Spleen (tissue), 11 donors: ENCODE data around the gene KRR1. TPM values are rescaled to one million over a fixed set of nuclear protein-coding genes. Genes with fewer than 3 reads are reported as not detected.
A peak's percentile ranks its signal among the peaks of the same experiment; 100 is the strongest.

Source experiments
- DNase-seq: peaks from one replicate; pipeline ENCODE4 v3.0.0-alpha.2; 2020
- H3K27ac ChIP-seq, 8 donors: fragments of 200-600 bp; sonication (generic) in 7 of 8; 1 replicate in 4 of 8; 2 replicates in 4 of 8; pipeline versions ENCODE4 v1.5.0 to v1.8.0; 2016 to 2021; ENCODE audit warnings: inconsistent platforms in 4 of 8, mild to moderate bottlenecking in 4 of 8, moderate library complexity in 1 of 8
- H3K27me3 ChIP-seq, 7 donors: fragments of 200-600 bp; sonication (generic) in 6 of 7; replicated peaks in 1 of 7; 1 replicate in 4 of 7; 2 replicates in 3 of 7; pipeline versions ENCODE4 v1.5.0 to v1.8.0; 2016 to 2021; ENCODE audit warnings: inconsistent platforms in 3 of 7, mild to moderate bottlenecking in 1 of 7
- H3K36me3 ChIP-seq, 6 donors: fragments of 200-600 bp; sonication (generic) in 5 of 6; 1 replicate in 4 of 6; 2 replicates in 2 of 6; pipeline versions ENCODE4 v1.5.0 to v1.8.0; 2016 to 2021; ENCODE audit warnings: inconsistent platforms in 2 of 6
- H3K4me1 ChIP-seq, 6 donors: fragments of 200-600 bp; sonication (generic) in 5 of 6; 1 replicate in 3 of 6; 2 replicates in 3 of 6; pipeline versions ENCODE4 v1.5.0 to v1.8.0; 2016 to 2021; ENCODE audit warnings: inconsistent platforms in 3 of 6
- H3K4me3 ChIP-seq, 8 donors: fragments of 200-600 bp; sonication (generic) in 7 of 8; 1 replicate in 4 of 8; 2 replicates in 4 of 8; pipeline versions ENCODE4 v1.5.0 to v1.8.0; 2016 to 2021; ENCODE audit warnings: inconsistent platforms in 4 of 8, mild to moderate bottlenecking in 4 of 8, moderate library complexity in 2 of 8
- H3K9me3 ChIP-seq, 8 donors: fragments of 200-600 bp; sonication (generic) in 7 of 8; 1 replicate in 4 of 8; 2 replicates in 4 of 8; pipeline versions ENCODE4 v1.5.0 to v1.8.0; 2016 to 2021; ENCODE audit warnings: inconsistent platforms in 4 of 8
- CTCF ChIP-seq, 11 experiments: fragments of 200-600 bp in 7 of 11; fragments of 450-650 bp in 4 of 11; sonication (generic) in 4 of 11; IDR thresholded peaks in 8 of 11; conservative IDR thresholded peaks in 3 of 11; 1 replicate in 7 of 11; 2 replicates in 4 of 11; pipeline versions ENCODE4 v1.4.0 to v1.8.0; 2016 to 2021; ENCODE audit warnings: antibody characterized with exemption in 11 of 11, inconsistent platforms in 4 of 11, mild to moderate bottlenecking in 1 of 11
- POLR2A ChIP-seq, 3 donors: fragments of 450-650 bp; IDR thresholded peaks; one replicate each; pipeline ENCODE4 v1.5.1; 2017; ENCODE audit warnings: antibody characterized with exemption in 3 of 3, mild to moderate bottlenecking in 1 of 3
- POLR2AphosphoS5 ChIP-seq, 3 donors: sonication (generic); formaldehyde crosslinking; IDR thresholded peaks; one replicate each; pipeline ENCODE4 v1.5.1; 2017; ENCODE audit warnings: antibody characterized with exemption in 3 of 3
- WGBS, 5 donors: extraction: QIAGEN DNeasy Blood & Tissue Kit in 3 of 5; methylation state at CpG; one replicate each; pipeline versions ENCODE4 v1.1.5 to v1.1.7; 2013 to 2018; 5-methylcytosine and 5-hydroxymethylcytosine counted together
- intact Hi-C: fragments of 100-400 bp; cut with DNase I; formaldehyde crosslinking; loops from one replicate; pipeline ENCODE4 v1.15.0; 2023; ENCODE audit warnings: low total_unique reads
- polyA plus RNA-seq, 3 donors: library from polyadenylated mRNA; stranded (reverse); fragments of 200-250 nt; gene quantifications; one replicate each; pipeline ENCODE4 v1.2.1, GENCODE V29; 2013
- total RNA-seq, 7 donors: library from RNA; depleted of rRNA in 3 of 7; stranded (reverse); fragments of >200 nt in 3 of 7; fragmentation: NEBNext Ultra II Directional in 4 of 7; extraction: Animal tissue kit (Norgen Biotek cat#: 25700) in 4 of 7; gene quantifications; one replicate each; pipeline versions ENCODE4 v1.1.0 to v1.2.1, GENCODE V29; 2016 to 2021
- donor health status: healthy with polysubstance abuse.
- donor health status: DM: no; HTN: no; CAD: no; lungs with moderate emphysema.
- donor health status: DM: no; HTN: no; CAD: no.
- donor health status: Bipolar disorder and iron deficiency.
- donor health status: healthy.
- donor health status: DM: no; HTN: no; CAD: no.
- donor health status: DM: yes; HTN: yes; CAD: no.

The KRR1 gene
- total and polyA plus RNA-seq, 10 donors = 11.2 to 51.2 (median 43.0) TPM

GRCh38 chr12:75480469-75480949 is 30.9 kb downstream of the KRR1 start, which contains the start of gene GLIPR1:
Gene GLIPR1 (plus strand): TSS chr12:75480755. CDS start chr12:75480881, 126 bp downstream.
- no peaks in the 10 kb centered on the region for H3K9me3 ChIP-seq
- peak; percentile 55 to 97 (median 88) for TF ChIP-seq POLR2AphosphoS5 (IDR thresholded peaks at IDR 0.05)
- TF ChIP-seq POLR2A (IDR thresholded peaks at IDR 0.05) = peak in 1 of 3 donors; percentile 67
- no peak for TF ChIP-seq CTCF (IDR thresholded peaks at IDR 0.05 in 8 of 11, conservative IDR thresholded peaks at IDR 0.05 in 3 of 11)
- peak; percentile 90 for DNase-seq
- H3K36me3 ChIP-seq = peaks cover 0 to 18% (median 0%) of the 10 kb centered on the region in 6 donors
- peak within 1 kb of the TSS; percentile 33 to 77 (median 46) for H3K4me3 ChIP-seq
- peak within 1 kb of the TSS; percentile 80 to 95 (median 92) for H3K27ac ChIP-seq
- intact Hi-C loops = no loop called here
- H3K4me1 ChIP-seq = peaks cover 5 to 82% (median 70%) of the 10 kb centered on the region in 6 donors
- WGBS, 5 donors = 12 to 28% (median 16%) methylated on average over 8 of the region's 8 CpGs
- no peaks in the 10 kb centered on the region for H3K27me3 ChIP-seq

GRCh38 chr12:75479963-75480461 is 31.4 kb downstream of the KRR1 start:
- intact Hi-C loops = no loop called here
- Histone ChIP-seq H3K27ac (peak overlapping the region; percentile 80 to 95 (median 92)), H3K27me3 (no peaks in the 10 kb centered on the region), H3K36me3 (peaks cover 0 to 15% (median 0%) of the 10 kb centered on the region in 6 donors), H3K4me1 (peaks cover 5 to 77% (median 68%) of the 10 kb centered on the region in 6 donors), H3K4me3 (peak overlapping the region in 7 of 8 donors; percentile 44 to 77 (median 46)), H3K9me3 (no peaks in the 10 kb centered on the region)
- TF ChIP-seq POLR2A (IDR thresholded peaks at IDR 0.05) (no peak), CTCF (IDR thresholded peaks at IDR 0.05 in 8 of 11, conservative IDR thresholded peaks at IDR 0.05 in 3 of 11) (no peak)
- no peak for DNase-seq
- 7 to 28% (median 23%) methylated on average over 2 of the region's 2 CpGs for WGBS, 5 donors

- intact Hi-C loops = no loop called here
- Histone ChIP-seq H3K27ac (peak overlapping the region; percentile 80 to 95 (median 92)), H3K36me3 (no peaks in the 10 kb centered on the region), H3K4me3 (peak overlapping the region in 1 of 8 donors; percentile 32), H3K9me3 (no peaks in the 10 kb centered on the region), H3K27me3 (no peaks in the 10 kb centered on the region), H3K4me1 (peaks cover 5 to 59% (median 51%) of the 10 kb centered on the region in 6 donors)
- TF ChIP-seq POLR2AphosphoS5 (IDR thresholded peaks at IDR 0.05) (no peak), CTCF (IDR thresholded peaks at IDR 0.05 in 8 of 11, conservative IDR thresholded peaks at IDR 0.05 in 3 of 11) (no peak), POLR2A (IDR thresholded peaks at IDR 0.05) (no peak)
- 21 to 34% (median 31%) methylated on average over 5 of the region's 5 CpGs for WGBS, 5 donors
- no peak for DNase-seq
Observed at GRCh38 chr12:75478116-75478794, 33.2 kb downstream of the KRR1 start.

- no peak for DNase-seq
- Histone ChIP-seq H3K9me3 (no peaks in the 10 kb centered on the region), H3K36me3 (no peaks in the 10 kb centered on the region), H3K27ac (peak overlapping the region in 1 of 8 donors; percentile 95), H3K27me3 (no peaks in the 10 kb centered on the region), H3K4me3 (no peak overlapping the region), H3K4me1 (peaks cover 5 to 58% (median 46%) of the 10 kb centered on the region in 6 donors)
- WGBS, 5 donors = 74 to 90% (median 83%) methylated on average over 2 of the region's 2 CpGs
- intact Hi-C loops = no loop called here
- no peak for TF ChIP-seq POLR2A (IDR thresholded peaks at IDR 0.05)
- TF ChIP-seq POLR2AphosphoS5 (IDR thresholded peaks at IDR 0.05) = no peak
- TF ChIP-seq CTCF (IDR thresholded peaks at IDR 0.05 in 8 of 11, conservative IDR thresholded peaks at IDR 0.05 in 3 of 11) = no peak
Observed at GRCh38 chr12:75477137-75477536, 34.3 kb downstream of the KRR1 start.
